HepG2 (cell line): ENCODE data around the gene PMVK. TPM values are rescaled to one million over a fixed set of nuclear protein-coding genes. Genes with fewer than 3 reads are reported as not detected.

Experiments
- AGO2 ChIP-seq: fragments of 200-400 bp; formaldehyde crosslinking; optimal IDR thresholded peaks from 2 replicates; pipeline ENCODE3; 2017; ENCODE audit warnings: mild to moderate bottlenecking, low read depth, low read length, moderate library complexity
- ARNT2 ChIP-seq: sonication (generic); formaldehyde crosslinking; IDR thresholded peaks from 2 replicates; pipeline ENCODE4 v1.8.0; 2022; ENCODE audit warnings: mild to moderate bottlenecking, low read depth, missing genetic modification reagents, moderate library complexity
- BRD4 ChIP-seq: sonication (generic); formaldehyde crosslinking; IDR thresholded peaks from 2 replicates; pipeline ENCODE4 v1.4.0; 2020; ENCODE audit warnings: missing genetic modification reagents
- CTCF ChIP-seq: sonication (generic); formaldehyde crosslinking; IDR thresholded peaks from 2 replicates; pipeline ENCODE4 v1.5.0; 2020; ENCODE audit warnings: mild to moderate bottlenecking, missing genetic modification reagents, moderate library complexity
- HDAC1 ChIP-seq: sonication (generic); formaldehyde crosslinking; IDR thresholded peaks from 2 replicates; pipeline ENCODE4 v1.5.1; 2020; ENCODE audit warnings: mild to moderate bottlenecking, missing genetic modification reagents
- KDM4B ChIP-seq: sonication (generic); formaldehyde crosslinking; IDR thresholded peaks from 2 replicates; pipeline ENCODE4 v1.4.0; 2020; ENCODE audit warnings: missing genetic modification reagents
- MXD1 ChIP-seq: sonication (generic); formaldehyde crosslinking; IDR thresholded peaks from 2 replicates; pipeline ENCODE4 v1.4.0; 2020; ENCODE audit warnings: mild to moderate bottlenecking, missing genetic modification reagents
- MXD4 ChIP-seq: IDR thresholded peaks from 2 replicates; pipeline ENCODE4 v1.6.1; 2016; ENCODE audit warnings: mild to moderate bottlenecking, missing biosample characterization, missing genetic modification reagents
- PHF21A ChIP-seq: sonication (generic); formaldehyde crosslinking; IDR thresholded peaks from 2 replicates; pipeline ENCODE4 v1.5.0; 2020; ENCODE audit warnings: mild to moderate bottlenecking, missing genetic modification reagents
- REL ChIP-seq: sonication (generic); formaldehyde crosslinking; conservative IDR thresholded peaks from 2 replicates; pipeline ENCODE4 v1.8.0; 2022; ENCODE audit warnings: mild to moderate bottlenecking, missing genetic modification reagents, moderate library complexity
- SALL1 ChIP-seq: sonication (generic); formaldehyde crosslinking; IDR thresholded peaks from 2 replicates; pipeline ENCODE4 v1.8.0; 2022; ENCODE audit warnings: mild to moderate bottlenecking, missing genetic modification reagents
- SAP130 ChIP-seq: IDR thresholded peaks from 2 replicates; pipeline ENCODE4 v1.6.1; 2016; ENCODE audit warnings: low read depth
- SKI ChIP-seq: fragments of 450-650 bp; IDR thresholded peaks from one replicate; pipeline ENCODE4 v1.6.1; 2018; ENCODE audit warnings: mild to moderate bottlenecking; ENCODE audit not compliant: partially characterized antibody
- SOX6 ChIP-seq, 2 experiments: fragments of 450-650 bp in 1 of 2; sonication (generic) in 1 of 2; formaldehyde crosslinking in 1 of 2; IDR thresholded peaks; 2 replicates each; pipeline versions ENCODE4 v1.4.0 to v1.6.1; 2017 to 2020; ENCODE audit warnings: antibody characterized with exemption in 1 of 2, mild to moderate bottlenecking in 1 of 2, missing genetic modification reagents in 1 of 2
- SP1 ChIP-seq, 2 experiments: fragments of 450-650 bp in 1 of 2; sonication (generic) in 1 of 2; formaldehyde crosslinking in 1 of 2; IDR thresholded peaks; 2 replicates each; pipeline versions ENCODE4 v1.4.0 to v1.6.1; 2016 to 2020; ENCODE audit warnings: missing genetic modification reagents in 1 of 2
- TEAD2 ChIP-seq: sonication (generic); formaldehyde crosslinking; IDR thresholded peaks from 2 replicates; pipeline ENCODE4 v1.9.0; 2021; ENCODE audit warnings: missing genetic modification reagents
- ZBTB38 ChIP-seq: sonication (generic); formaldehyde crosslinking; IDR thresholded peaks from 2 replicates; pipeline ENCODE4 v1.5.1; 2020; ENCODE audit warnings: mild to moderate bottlenecking, missing genetic modification reagents
- ZNF232 ChIP-seq: sonication (generic); formaldehyde crosslinking; IDR thresholded peaks from 2 replicates; pipeline ENCODE4 v1.4.0; 2020; ENCODE audit warnings: missing genetic modification reagents, borderline replicate concordance
- ZNF430 ChIP-seq: sonication (generic); formaldehyde crosslinking; IDR thresholded peaks from 2 replicates; pipeline ENCODE4 v1.9.0; 2021; ENCODE audit warnings: mild to moderate bottlenecking, missing genetic modification reagents
- ZNF589 ChIP-seq: sonication (generic); formaldehyde crosslinking; conservative IDR thresholded peaks from 2 replicates; pipeline ENCODE4 v1.8.0; 2022; ENCODE audit warnings: mild to moderate bottlenecking, moderate library complexity, missing genetic modification reagents
- ZNF773 ChIP-seq: sonication (generic); formaldehyde crosslinking; IDR thresholded peaks from 2 replicates; pipeline ENCODE4 v1.4.0; 2020; ENCODE audit warnings: missing genetic modification reagents, borderline replicate concordance
- ZNF83 ChIP-seq: sonication (generic); formaldehyde crosslinking; IDR thresholded peaks from 2 replicates; pipeline ENCODE4 v1.4.0; 2020; ENCODE audit warnings: missing genetic modification reagents, mild to moderate bottlenecking, borderline replicate concordance
- ZNF841 ChIP-seq: sonication (generic); formaldehyde crosslinking; IDR thresholded peaks from 2 replicates; pipeline ENCODE4 v1.8.1; 2023; ENCODE audit warnings: missing genetic modification reagents, borderline replicate concordance
- polyA plus RNA-seq, 8 experiments: library from polyadenylated mRNA; depleted of rRNA in 3 of 8; stranded (reverse) in 7 of 8; unstranded in 1 of 8; fragments of >200 nt; fragmentation: Illumina TruSeq in 4 of 8; extraction: Trizol in 4 of 8; gene quantifications; 2 replicates each; pipeline versions ENCODE4 v1.2.1 to v1.2.3, GENCODE V29; 2011 to 2016; ENCODE audit warnings: low read depth in 4 of 8, missing spikeins in 1 of 8, mixed read lengths in 1 of 8; ENCODE audit not compliant: insufficient read depth in 1 of 8
- total RNA-seq, 5 experiments: library from RNA; depleted of rRNA; stranded (reverse); fragments of >200 nt; fragmentation: Illumina TruSeq; extraction: Trizol; gene quantifications; 2 replicates each; pipeline ENCODE4 v1.2.3, GENCODE V29; 2016; ENCODE audit warnings: low read depth in 1 of 5
- TF ChIP-seq, protein P1 (sequence below): sonication (generic); formaldehyde crosslinking; IDR thresholded peaks from 2 replicates; pipeline ENCODE4 v1.4.0; 2020; ENCODE audit warnings: missing genetic modification reagents; ENCODE audit errors: not compliant biosample characterization

Gene PMVK
- total and polyA plus RNA-seq, 2 of the 13 experiments (the other 11 are each of a cell fraction or from before 2014, with no cell fraction given), result 3.9 to 12.6 TPM

GRCh38 chr1:154961207-154962155, 25.0 kb upstream of the PMVK start, which contains the start of gene PYGO2 (continued):
- TF ChIP-seq AGO2, result peak; percentile 99
- TF ChIP-seq HDAC1 (CRISPR knock-in tag), result peak; percentile 90
- TF ChIP-seq ZNF430, result peak; percentile 78
- 0 out of 2 replicates have a peak, but pooled peaks have one; percentile 28 for TF ChIP-seq ZNF589
- TF ChIP-seq ZNF83 (CRISPR knock-in tag), result 0 out of 2 replicates have a peak, but pooled peaks have one; percentile 51
- peak; percentile 64 for TF ChIP-seq MXD4
- peak; percentile 47; the same call in 1 of the 2 replicates for TF ChIP-seq MXD1 (CRISPR knock-in tag)
- peak; percentile 87 for TF ChIP-seq ARNT2 (CRISPR knock-in tag)
- TF ChIP-seq REL, result 0 out of 2 replicates have a peak, but pooled peaks have one; percentile 85
- TF ChIP-seq SP1 (IDR thresholded peaks at IDR 0.05), result no peak
- TF ChIP-seq SP1 (CRISPR knock-in tag; IDR thresholded peaks at IDR 0.05), result peak; percentile 67
- peak; percentile 75; the same call in 1 of the 2 replicates for TF ChIP-seq ZNF841 (CRISPR knock-in tag)
- TF ChIP-seq, protein P1, sequence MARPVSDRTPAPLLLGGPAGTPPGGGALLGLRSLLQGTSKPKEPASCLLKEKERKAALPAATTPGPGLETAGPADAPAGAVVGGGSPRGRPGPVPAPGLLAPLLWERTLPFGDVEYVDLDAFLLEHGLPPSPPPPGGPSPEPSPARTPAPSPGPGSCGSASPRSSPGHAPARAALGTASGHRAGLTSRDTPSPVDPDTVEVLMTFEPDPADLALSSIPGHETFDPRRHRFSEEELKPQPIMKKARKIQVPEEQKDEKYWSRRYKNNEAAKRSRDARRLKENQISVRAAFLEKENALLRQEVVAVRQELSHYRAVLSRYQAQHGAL (CRISPR knock-in tag), result peak; percentile 52
- TF ChIP-seq SALL1, result peak; percentile 74
- no peak for TF ChIP-seq KDM4B (CRISPR knock-in tag)
- TF ChIP-seq ZNF773 (CRISPR knock-in tag), result peak; percentile 95
- TF ChIP-seq ZNF232 (CRISPR knock-in tag), result peak; percentile 85; the same call in 1 of the 2 replicates
- TF ChIP-seq CTCF (CRISPR knock-in tag), result peak; percentile 75
- peak; percentile 72; the same call in 1 of the 2 replicates for TF ChIP-seq BRD4 (CRISPR knock-in tag)
- TF ChIP-seq PHF21A (CRISPR knock-in tag), result peak; percentile 54; the same call in 1 of the 2 replicates
- TF ChIP-seq ZBTB38, result peak; percentile 80
- TF ChIP-seq TEAD2 (CRISPR knock-in tag), result 0 out of 2 replicates have a peak, but pooled peaks have one; percentile 16
- TF ChIP-seq SOX6 (IDR thresholded peaks at IDR 0.05), result no peak
- 0 out of 2 replicates have a peak, but pooled peaks have one; percentile 40 for TF ChIP-seq SOX6 (CRISPR knock-in tag; IDR thresholded peaks at IDR 0.05)
- peak; percentile 74 for TF ChIP-seq SKI
- TF ChIP-seq SAP130 (CRISPR knock-in tag), result peak; percentile 89
